Parietal lobe (tissue), 1 donor: Measurements from ENCODE around the gene ESPNL. TPM values are rescaled to one million over a fixed set of nuclear protein-coding genes. Genes with fewer than 3 reads are reported as not detected.

Experiments used
- total RNA-seq: library from RNA; depleted of rRNA; stranded (reverse); fragments of >200 nt; gene quantifications from one replicate; pipeline ENCODE4 v1.2.3, GENCODE V29; 2014

The ESPNL gene, protein sequence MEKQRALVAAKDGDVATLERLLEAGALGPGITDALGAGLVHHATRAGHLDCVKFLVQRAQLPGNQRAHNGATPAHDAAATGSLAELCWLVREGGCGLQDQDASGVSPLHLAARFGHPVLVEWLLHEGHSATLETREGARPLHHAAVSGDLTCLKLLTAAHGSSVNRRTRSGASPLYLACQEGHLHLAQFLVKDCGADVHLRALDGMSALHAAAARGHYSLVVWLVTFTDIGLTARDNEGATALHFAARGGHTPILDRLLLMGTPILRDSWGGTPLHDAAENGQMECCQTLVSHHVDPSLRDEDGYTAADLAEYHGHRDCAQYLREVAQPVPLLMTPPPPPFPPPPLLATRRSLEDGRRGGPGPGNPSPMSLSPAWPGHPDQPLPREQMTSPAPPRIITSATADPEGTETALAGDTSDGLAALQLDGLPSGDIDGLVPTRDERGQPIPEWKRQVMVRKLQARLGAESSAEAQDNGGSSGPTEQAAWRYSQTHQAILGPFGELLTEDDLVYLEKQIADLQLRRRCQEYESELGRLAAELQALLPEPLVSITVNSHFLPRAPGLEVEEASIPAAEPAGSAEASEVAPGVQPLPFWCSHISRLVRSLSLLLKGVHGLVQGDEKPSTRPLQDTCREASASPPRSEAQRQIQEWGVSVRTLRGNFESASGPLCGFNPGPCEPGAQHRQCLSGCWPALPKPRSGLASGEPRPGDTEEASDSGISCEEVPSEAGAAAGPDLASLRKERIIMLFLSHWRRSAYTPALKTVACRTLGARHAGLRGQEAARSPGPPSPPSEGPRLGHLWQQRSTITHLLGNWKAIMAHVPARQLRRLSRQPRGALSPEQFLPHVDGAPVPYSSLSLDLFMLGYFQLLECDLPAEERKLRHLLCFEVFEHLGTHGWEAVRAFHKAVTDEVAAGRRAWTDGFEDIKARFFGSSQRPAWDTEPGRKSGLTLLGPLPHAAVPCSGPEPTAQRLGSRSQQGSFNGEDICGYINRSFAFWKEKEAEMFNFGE
- total RNA-seq: not detected

DNA sequence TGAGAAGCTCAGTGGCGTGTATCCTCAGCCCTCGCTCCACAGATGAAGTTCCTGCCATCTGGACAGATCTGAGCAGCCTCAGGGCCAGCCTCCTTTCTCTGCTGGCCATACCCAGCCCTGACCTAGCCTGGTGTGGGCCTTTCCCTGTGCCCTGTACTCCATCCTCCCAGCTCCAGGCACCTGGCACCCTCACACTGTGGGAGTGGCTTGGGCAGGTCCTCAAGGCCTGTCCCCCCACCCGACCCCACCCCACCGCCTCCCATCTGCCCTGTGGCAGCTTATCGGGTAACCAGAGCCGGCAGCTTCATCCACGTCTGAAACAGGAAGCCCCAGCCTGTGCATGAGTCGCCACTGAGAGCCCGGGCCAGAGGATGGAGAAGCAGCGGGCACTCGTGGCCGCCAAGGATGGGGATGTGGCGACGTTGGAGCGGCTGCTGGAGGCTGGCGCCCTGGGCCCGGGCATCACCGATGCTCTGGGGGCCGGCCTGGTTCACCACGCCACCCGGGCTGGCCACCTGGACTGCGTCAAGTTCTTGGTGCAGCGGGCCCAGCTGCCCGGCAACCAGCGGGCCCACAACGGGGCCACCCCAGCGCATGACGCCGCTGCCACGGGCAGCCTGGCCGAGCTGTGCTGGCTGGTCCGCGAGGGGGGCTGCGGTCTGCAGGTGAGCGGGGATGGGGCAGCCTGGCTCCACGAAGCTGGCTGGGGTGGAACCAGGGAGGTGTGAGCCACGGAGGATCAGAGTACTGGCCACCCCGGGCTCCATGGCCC lies at the start of gene ESPNL:
Gene ESPNL (plus strand): TSS at position 292 of the 772 bp plus-strand sequence. CDS start 80 bp downstream, at position 372.

DNA sequence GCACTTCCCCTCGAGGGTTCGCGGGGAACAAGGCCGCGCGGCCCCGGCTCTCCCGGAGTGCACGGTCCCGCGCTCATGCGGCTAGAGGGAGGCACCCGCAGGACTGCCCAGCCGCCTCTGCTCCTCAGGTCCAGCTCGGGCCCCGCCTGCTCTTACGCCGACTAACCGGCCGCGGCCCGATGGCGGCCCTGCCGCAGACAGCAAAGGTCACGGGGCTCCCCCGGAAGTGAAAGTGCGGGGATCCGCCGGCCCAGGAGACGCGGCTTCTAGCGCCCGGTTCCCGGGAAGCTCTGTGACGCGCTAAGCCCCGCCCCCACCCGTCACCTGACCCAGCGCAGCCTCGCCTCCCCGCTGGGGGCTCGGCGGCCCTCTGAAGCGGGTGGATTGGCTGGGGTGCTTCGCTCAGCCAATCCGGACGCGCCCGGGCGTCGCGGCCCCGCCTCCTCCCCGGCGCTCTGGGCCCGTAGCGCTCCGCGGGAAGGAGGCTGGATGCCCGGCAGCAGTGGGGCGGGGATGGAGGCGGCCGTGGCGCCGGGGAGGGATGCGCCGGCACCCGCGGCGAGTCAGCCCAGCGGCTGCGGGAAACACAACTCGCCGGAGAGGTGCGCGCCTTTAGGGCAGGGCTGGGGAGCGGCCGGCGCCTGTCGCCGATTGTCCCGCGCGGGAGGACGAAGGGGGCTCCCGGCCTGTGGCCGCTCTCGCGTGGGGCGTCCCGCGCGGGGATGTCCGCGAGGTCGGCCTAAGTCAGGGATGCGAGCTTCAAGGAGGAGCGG lies 39.4 kb upstream of the ESPNL start, which contains the start of gene SCLY:
Gene SCLY (plus strand): TSS at position 460 of the 773 bp plus-strand sequence. CDS start 54 bp downstream, at position 514.

DNA sequence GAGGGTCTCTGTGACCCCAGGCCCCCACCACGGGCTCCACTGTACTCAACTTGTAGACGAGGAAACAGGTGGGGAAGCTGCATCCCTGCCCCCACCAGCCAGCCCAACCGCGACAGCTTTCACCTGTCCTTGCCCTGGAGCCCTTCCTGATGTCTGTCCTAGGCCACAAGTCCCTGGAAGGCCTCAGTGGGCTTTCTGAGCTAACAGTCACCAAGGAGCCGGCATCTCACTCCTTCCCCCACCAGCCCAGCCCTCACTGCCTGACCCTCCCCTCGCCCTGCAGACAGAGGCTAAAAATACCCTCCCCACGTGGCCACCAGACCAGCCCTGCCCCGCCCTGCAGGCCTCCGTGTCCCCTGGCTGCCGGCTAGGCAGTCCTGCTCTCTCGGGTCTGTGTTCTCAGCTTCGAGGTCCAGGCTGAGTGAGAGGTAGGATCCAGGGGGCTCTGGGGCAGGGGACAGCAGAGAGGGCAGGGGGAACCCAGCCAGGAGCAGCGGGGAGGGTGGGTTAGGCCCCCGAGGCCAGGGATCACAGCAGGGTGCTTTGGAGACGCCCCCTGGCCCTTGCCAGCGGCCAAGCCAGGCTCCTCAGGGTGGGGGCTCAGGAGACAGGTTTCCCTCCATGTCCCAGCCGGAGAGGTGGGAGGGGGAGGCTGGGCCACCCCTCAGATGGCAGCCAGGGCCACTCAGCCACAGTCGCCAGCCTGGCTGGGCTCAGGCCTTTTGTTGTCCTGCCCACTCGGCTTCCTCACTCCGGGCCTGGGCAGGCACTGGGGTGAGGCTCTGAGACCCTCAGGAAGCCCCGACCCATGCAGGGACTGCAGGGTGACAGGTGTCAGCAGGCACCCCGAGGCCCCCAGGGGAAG lies 38.4 kb downstream of the ESPNL start, which contains the start of gene KLHL30:
Gene KLHL30 (plus strand): TSS at position 338 of the 865 bp plus-strand sequence. CDS start 2,087 bp downstream, outside the sequence.

DNA sequence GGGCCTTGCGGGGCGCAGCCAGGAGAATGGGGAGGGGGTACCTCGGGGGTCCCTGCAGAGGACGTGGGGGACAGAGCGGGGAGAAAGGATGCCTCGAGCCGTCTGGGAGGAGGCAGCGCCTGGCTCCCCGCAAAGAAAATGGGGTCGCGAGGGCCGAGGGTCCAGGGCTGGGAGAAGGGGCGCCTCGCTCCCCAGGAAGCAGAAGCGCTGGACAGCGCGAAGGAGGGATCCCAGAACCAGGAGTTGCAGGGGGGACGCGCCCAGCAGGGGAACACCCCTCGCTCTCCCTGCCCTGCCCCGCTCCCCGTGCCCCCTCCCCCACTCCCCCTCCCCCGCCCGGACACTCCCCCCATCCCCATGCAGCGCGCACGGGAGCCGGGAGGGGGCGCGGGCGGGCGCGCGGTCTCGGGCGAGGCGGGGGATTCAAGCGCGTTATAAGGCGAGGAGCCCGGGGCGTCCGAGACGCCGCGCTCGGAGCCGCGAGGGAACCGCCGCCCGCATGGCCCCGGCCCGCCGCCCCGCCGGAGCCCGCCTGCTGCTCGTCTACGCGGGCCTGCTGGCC lies 58.5 kb downstream of the ESPNL start, which contains the start of gene ERFE:
Gene ERFE (plus strand): TSS at position 462 of the 562 bp plus-strand sequence. CDS start 38 bp downstream, at position 500.

Other genes with a start within 250 kb of the ESPNL start
- gene RAMP1, start 240.7 kb upstream of the ESPNL start, total RNA-seq: 2.2 TPM
- 30.4 TPM for gene UBE2F, start 133.3 kb upstream of the ESPNL start, total RNA-seq
- gene SCLY, start 39.3 kb upstream of the ESPNL start, total RNA-seq: 19.4 TPM
- gene KLHL30, start 38.3 kb downstream of the ESPNL start, total RNA-seq: not detected
- gene ERFE, start 58.6 kb downstream of the ESPNL start, total RNA-seq: 1.3 TPM
- 68.9 TPM for gene ILKAP, start 103.4 kb downstream of the ESPNL start, total RNA-seq
- gene HES6, start 139.7 kb downstream of the ESPNL start, total RNA-seq: 94.5 TPM
- 10.0 TPM for gene PER2, start 188.3 kb downstream of the ESPNL start, total RNA-seq
- 17.2 TPM for gene TRAF3IP1, start 220.2 kb downstream of the ESPNL start, total RNA-seq